Measurements from ENCODE around the gene CEP164.

Gene CEP164

GRCh38 chr11:117424781-117425180, 97.1 kb downstream of the CEP164 start:
- DNase-seq: no peak

DNA sequence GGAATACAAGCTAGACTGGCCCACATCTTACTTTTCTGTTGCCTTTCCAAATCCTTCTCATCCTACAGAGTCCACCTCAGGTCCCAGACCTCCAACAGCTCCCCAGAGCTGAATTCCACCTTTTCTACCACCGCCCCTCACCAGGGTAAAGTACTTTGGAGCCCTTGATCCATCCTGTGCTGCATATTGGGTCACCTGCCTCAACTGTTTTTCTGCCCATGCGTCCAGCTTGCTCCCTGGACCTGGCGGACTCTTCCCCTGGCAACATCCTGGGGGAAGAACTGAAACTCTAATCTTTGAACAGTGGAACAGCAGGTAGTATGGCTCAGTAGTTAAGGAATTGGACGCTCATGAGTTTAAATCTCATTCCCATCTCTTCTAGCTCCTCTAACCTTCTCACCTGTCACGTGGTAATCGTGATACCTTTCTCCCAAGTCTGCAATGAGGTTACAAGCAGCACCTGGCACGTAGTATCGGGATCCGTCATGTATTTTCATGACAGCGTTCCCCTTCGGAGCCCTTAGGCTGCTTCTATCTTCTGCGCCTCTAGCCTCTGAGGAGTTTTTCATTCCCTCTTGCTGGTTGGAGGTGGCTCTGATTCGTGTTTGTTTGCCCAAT, 98.1 kb downstream of the CEP164 start:
- no peak for DNase-seq

DNA sequence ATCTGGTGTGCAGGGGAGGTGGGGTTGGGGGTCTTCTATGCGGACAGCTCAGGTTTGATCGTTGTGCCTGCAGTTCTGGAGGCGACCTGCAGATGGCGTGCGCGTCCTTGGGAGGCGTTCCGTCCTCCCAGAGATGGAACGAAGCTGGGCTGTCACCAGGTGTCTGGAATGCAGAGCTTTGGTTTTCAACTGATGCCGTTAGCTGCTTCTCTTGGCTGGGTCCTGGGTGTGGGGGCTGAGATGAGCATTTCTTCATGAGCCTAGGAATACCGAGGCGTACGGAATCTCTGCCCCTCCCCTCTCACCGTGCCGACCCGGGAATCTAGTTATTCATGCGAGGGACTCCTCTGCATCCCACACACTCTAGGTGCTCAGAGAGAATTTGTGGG, 98.6 kb downstream of the CEP164 start:
- DNase-seq: peak; percentile 75

GRCh38 chr11:117426941-117427340, 99.3 kb downstream of the CEP164 start:
- no peak for DNase-seq

- DNase-seq: no peak
These were observed 99.8 kb downstream of the CEP164 start for GRCh38 chr11:117427356-117427874.

GRCh38 chr11:117428186-117428855, 100.7 kb downstream of the CEP164 start:
- DNase-seq: no peak

GRCh38 chr11:117428856-117429229, 101.2 kb downstream of the CEP164 start:
- no peak for DNase-seq

- no peak for DNase-seq
These were observed 102.8 kb downstream of the CEP164 start for GRCh38 chr11:117430293-117430955.

- no peak for DNase-seq
These were observed 103.8 kb downstream of the CEP164 start for GRCh38 chr11:117431436-117431835.

GRCh38 chr11:117433717-117434116, 106.1 kb downstream of the CEP164 start:
- no peak for DNase-seq

DNA sequence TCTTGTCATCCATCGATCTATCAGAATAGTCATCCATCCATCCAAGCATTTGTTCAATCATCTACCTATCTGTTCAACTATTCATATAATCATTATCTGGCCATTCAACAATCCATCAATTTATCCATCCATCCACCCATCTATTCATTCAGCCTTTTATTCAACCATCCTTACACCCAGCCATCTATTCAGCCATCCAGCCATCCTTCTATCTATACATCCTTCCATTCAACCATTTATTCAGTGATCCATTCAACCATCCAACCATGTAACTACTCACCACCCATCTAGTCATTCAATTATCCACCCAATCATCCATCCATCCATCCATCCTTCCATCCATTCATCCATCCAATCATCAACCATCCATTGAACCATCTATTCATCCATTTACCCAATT, 106.8 kb downstream of the CEP164 start:
- DNase-seq: no peak

- no peak for DNase-seq
These were observed 107.7 kb downstream of the CEP164 start for GRCh38 chr11:117435326-117435725.

- no peak for DNase-seq
These were observed 109.6 kb downstream of the CEP164 start for GRCh38 chr11:117437041-117437790.

DNA sequence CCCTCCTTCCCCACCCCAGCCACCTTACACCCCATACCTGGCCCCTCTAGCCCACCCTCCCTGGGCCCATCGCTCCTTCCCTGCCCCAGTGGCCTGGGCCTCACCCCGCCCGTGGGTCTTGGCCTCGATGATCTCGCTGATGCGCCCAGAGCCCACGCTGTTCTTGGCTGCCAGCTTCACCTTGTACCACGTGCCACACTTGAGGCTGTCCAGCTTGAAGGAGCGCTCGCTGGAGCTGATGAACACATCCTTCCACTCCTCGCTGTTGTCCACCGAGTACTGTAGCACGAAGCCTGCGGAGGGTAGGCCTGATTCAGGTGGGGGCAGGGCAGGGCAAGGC, 110.1 kb downstream of the CEP164 start:
- no peak for DNase-seq

- no peak for DNase-seq
These were observed 110.8 kb downstream of the CEP164 start for GRCh38 chr11:117438371-117439000.

DNA sequence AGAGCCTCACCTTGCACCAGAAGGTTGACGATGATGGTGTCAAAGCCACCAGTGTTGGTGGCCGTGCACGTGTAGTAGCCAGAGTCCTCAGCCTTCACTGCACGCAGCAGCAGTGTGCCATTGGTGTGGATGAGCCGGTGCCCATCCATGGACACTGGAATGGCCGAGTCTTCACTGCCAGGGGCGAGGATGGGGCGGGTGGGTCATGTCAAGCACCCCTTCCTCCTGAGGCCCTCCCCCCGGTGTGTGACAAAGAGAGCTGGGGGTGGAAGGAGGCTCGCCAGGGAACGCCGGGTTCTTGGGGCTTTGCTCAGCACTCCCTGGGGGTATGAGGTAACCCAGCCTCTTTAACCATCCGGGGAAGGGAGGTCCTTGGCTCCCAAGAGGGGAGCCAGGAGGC, 111.6 kb downstream of the CEP164 start:
- DNase-seq: no peak

GRCh38 chr11:117440258-117440657, 112.6 kb downstream of the CEP164 start:
- no peak for DNase-seq

DNA sequence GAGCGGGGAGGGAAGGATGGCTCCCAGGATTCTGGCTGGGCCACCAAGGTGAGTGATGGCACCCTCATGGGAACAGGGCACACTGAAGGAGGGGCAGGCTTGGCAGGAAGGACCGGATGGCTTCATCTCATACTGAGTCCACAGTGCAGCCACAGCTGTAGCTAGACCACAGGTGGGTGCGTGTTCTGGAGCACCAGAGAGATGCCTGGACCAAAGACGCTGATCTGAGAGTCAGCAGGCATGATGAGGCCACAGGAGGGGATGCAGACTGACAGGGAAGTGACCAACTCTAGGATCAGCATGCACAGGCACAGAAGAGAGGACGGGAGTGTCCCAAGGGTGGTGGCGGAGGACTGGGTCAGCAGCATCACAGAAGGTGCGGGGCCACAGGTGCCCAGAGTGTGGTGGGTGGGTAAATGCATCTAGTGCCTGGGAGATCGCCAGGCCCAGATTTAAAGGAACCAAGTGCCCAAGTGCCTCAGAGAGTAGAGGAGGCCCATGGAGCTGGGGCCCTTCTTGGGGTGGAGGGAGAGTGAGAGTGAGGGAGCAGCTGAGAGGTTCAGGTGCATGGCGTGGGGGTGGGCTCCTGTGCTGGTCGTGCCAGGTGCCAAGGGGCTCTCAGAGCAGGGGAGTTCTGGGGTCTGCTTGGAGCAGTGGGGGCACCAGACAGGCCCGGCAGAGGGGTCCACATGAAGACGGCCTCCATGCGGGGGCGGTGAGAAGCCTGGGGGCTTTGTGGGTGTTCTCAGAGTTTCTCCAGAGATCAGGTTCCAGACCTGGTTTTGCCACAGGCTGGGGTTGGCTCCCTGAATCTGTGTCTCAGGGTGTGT, 113.7 kb downstream of the CEP164 start:
- no peak for DNase-seq

GRCh38 chr11:117442049-117442868, 114.6 kb downstream of the CEP164 start:
- DNase-seq: no peak

- DNase-seq: no peak
These were observed 115.2 kb downstream of the CEP164 start for GRCh38 chr11:117442869-117443239.

Measured in femur (tissue), 1 donor.